PFSK-1 (cell line): ENCODE measurements around the gene ANKS1A.

Experiments used
- FOXP2 ChIP-seq: optimal IDR thresholded peaks from 2 replicates; pipeline ENCODE3; 2011; ENCODE audit warnings: borderline replicate concordance, control low read depth, inconsistent platforms; ENCODE audit not compliant: insufficient read depth; ENCODE audit errors: extremely low read length, extremely low read depth
- POLR2AphosphoS5 ChIP-seq: IDR thresholded peaks from 2 replicates; pipeline ENCODE4 v1.6.1; 2012; ENCODE audit warnings: low read depth, mild to moderate bottlenecking, control low read depth, low read length, moderate library complexity
- REST ChIP-seq, 2 experiments: IDR thresholded peaks; 2 replicates each; pipeline versions ENCODE4 v1.6.1 to v1.8.0; 2011 to 2012; ENCODE audit warnings: low read depth in 2 of 2, low read length in 2 of 2, control low read depth in 1 of 2, inconsistent platforms in 1 of 2, mild to moderate bottlenecking in 1 of 2, moderate library complexity in 1 of 2; ENCODE audit not compliant: insufficient read depth in 1 of 2
- SIN3A ChIP-seq: IDR thresholded peaks from 2 replicates; pipeline ENCODE4 v1.6.1; 2012; ENCODE audit warnings: mild to moderate bottlenecking, low read length, moderate library complexity, borderline replicate concordance; ENCODE audit not compliant: insufficient read depth
- TAF1 ChIP-seq: IDR thresholded peaks from 2 replicates; pipeline ENCODE4 v1.6.1; 2012; ENCODE audit warnings: low read length, control low read depth, borderline replicate concordance; ENCODE audit not compliant: insufficient read depth

ANKS1A gene

GRCh38 chr6:34894693-34895092 is 5.6 kb downstream of the ANKS1A start:
- TF ChIP-seq POLR2AphosphoS5: no peak

DNA sequence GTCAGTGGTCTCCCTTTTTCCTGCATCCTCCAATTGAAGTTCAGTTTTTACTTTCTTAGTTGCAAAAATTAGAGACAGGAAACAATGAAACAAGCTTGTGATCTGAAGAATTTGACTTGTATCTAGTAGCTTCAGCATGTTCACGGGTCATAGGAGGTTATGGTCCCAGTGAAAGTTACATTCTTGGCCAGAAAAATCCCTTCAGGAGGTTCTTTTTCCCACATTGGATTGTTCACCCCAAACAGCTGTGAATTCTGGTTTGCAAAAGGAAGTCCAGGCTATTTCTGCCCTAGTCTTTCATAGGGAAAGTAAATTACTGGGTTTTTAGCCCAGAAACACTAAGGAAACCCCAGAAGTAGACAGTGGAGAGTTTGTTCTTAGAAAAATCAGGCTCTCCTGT is 8.1 kb downstream of the ANKS1A start:
- no peak for TF ChIP-seq REST (IDR thresholded peaks at IDR 0.05; ENCODE audit: insufficient read depth in 1 of 2, low read depth in 2 of 2, low read length in 2 of 2)
- TF ChIP-seq FOXP2: no peak
- TF ChIP-seq POLR2AphosphoS5: no peak
- no peak for TF ChIP-seq TAF1
- TF ChIP-seq SIN3A: no peak

DNA sequence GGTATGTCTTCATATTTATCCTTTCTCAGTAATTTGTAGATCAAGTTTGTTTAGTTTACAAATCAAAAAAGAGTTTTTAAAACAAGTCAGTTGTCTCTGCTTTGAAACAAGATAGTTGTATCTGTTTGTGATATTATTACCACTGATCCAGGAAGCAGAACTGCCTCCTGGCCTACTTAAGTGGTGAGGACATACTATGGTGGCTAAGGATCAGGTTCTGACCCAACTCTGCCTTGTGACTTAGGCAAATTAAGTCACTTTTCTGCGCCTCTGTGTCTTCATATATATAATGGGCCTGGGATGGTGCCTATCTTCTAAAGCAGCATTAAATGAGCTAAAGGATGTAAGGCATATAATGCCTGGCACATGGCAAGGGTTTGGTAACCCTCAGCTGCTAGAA is 8.7 kb downstream of the ANKS1A start:
- no peak for TF ChIP-seq FOXP2
- no peak for TF ChIP-seq POLR2AphosphoS5
- TF ChIP-seq SIN3A: no peak
- no peak for TF ChIP-seq TAF1
- no peak for TF ChIP-seq REST (IDR thresholded peaks at IDR 0.05; ENCODE audit: insufficient read depth in 1 of 2, low read depth in 2 of 2, low read length in 2 of 2)

- TF ChIP-seq REST (IDR thresholded peaks at IDR 0.05; ENCODE audit: insufficient read depth in 1 of 2, low read depth in 2 of 2, low read length in 2 of 2): no peak
- TF ChIP-seq TAF1: no peak
- no peak for TF ChIP-seq SIN3A
- TF ChIP-seq POLR2AphosphoS5: no peak
- no peak for TF ChIP-seq FOXP2
Observed at GRCh38 chr6:34900321-34901031, 11.4 kb downstream of the ANKS1A start.

GRCh38 chr6:34901930-34902329 is 12.9 kb downstream of the ANKS1A start:
- TF ChIP-seq FOXP2 (no peak), REST (IDR thresholded peaks at IDR 0.05; ENCODE audit: insufficient read depth in 1 of 2, low read depth in 2 of 2, low read length in 2 of 2) (no peak), TAF1 (no peak), SIN3A (no peak), POLR2AphosphoS5 (no peak)
